GM19193 (cell line): ENCODE results near the gene C11orf98.
A peak's percentile ranks its signal among the peaks of the same experiment; 100 is the strongest.

Experiments used
- POLR2A ChIP-seq: IDR thresholded peaks from 4 replicates; pipeline ENCODE4 v1.6.1; 2011; ENCODE audit not compliant: insufficient read depth, insufficient read length; ENCODE audit errors: extremely low read depth

The C11orf98 gene

DNA sequence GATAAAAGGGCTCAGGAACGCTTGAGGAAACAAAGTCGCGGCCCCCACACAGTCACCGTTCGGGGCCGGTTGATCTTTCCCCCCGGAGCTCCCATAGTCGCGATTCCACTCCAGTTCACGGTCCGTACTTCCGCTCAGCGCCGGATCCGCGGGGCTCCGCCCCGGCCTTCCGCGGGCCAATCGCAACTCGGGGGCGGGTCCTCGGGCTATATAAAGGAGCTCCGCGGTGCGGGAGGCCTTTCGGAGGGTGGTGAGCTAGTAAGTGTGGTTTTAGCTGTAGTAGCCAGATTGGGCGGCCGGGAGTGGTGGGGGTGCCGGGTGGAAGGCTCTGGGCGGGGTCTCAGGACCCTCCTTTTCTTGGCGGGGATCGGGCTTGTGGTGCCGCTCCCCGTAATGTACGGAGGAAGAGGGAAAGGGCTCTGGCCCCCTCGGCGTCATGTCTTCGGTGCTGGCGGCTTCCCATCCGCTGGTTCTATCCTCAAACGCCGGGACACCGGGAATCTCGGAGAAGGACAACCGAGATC lies at the start of gene C11orf98, which contains the start of gene CSKMT:
Gene C11orf98, minus strand, starts transcription at position 136 of the 524 bp plus-strand sequence. Its CDS starts 41 bp downstream, at position 95.
Gene CSKMT, plus strand, starts transcription at position 238 of the 524 bp plus-strand sequence. CDS start 568 bp downstream, outside the sequence.
- peak; percentile 100 for TF ChIP-seq POLR2A

DNA sequence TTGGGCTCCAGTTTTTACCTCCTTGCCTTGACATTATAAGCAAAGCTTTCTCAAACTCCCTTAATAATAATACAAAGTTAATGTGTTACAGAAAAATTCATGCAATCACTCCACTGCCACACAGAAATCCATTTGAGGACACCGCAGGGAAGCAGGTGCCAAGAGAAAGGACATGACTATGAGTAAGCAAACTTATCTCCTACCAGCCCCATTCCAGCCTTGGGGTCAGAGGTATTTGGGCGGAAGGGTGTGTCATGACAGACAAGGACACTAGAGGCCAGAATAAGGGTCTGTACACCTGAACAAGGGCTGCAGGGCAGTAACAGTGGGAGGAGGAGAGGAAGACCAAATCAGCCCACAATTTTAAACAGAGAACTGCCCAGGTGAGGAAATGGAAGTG lies 48.3 kb upstream of the C11orf98 start:
- TF ChIP-seq POLR2A, result no peak

DNA sequence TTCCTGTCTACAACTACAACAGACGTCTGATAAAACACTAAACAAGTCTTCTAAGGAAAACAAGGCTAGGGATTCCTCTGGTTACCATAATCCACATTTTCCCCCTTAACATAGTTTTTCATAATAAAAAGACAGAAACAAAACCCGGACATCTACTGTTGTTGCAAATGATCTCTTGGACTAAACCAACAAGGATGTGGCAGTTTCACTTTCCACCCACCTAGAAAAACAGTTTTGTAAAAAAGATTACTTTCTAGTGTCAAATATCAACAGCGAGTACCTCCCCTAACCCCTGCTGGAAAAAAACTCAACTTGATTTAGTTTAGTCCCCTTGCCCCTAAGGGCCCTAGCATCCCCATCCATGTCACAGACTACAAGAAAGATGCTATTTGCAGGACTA lies 47.9 kb upstream of the C11orf98 start:
- TF ChIP-seq POLR2A, result no peak

DNA sequence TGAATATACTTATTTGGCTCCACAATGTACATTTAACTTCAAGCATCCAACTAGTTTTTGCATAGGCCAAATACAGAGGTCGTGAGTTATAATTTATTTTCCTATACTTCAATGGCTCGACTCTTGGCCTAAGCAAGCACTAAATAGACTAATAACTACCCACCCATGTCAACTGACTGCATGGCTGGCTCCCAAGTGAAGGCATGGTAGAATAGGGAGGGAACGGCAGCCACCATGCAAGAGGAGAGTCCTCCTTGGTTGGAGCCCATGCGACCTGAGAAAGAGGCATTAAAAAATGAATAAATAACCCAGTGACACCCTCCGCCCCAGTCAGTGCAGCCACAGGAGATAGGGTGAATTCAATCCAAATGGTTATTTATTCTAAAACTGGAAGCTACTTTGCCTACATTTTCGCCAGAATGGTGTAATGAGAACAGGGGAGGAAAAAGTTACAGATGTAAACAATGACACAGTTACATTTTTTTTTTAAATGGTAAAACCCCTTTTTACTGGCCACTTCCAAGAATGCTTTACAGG lies 47.3 kb upstream of the C11orf98 start:
- TF ChIP-seq POLR2A, result no peak

DNA sequence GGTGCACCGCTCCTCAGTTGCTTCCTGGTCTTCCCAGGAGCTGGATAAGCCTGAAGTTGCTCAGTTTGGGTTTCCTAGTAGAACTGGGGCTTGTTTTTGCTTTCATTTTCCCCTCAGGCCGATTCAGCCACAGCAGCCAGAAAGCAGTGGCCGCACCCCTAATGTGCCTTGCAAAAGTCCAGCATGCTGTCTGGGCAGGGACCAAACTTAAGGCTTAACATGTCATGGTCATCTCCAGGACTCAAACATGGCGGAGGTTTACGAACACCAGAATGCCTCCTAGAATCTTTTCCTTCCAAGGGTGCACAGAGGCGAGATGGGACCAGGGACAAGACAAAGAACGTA lies 45.0 kb upstream of the C11orf98 start:
- TF ChIP-seq POLR2A, result no peak

DNA sequence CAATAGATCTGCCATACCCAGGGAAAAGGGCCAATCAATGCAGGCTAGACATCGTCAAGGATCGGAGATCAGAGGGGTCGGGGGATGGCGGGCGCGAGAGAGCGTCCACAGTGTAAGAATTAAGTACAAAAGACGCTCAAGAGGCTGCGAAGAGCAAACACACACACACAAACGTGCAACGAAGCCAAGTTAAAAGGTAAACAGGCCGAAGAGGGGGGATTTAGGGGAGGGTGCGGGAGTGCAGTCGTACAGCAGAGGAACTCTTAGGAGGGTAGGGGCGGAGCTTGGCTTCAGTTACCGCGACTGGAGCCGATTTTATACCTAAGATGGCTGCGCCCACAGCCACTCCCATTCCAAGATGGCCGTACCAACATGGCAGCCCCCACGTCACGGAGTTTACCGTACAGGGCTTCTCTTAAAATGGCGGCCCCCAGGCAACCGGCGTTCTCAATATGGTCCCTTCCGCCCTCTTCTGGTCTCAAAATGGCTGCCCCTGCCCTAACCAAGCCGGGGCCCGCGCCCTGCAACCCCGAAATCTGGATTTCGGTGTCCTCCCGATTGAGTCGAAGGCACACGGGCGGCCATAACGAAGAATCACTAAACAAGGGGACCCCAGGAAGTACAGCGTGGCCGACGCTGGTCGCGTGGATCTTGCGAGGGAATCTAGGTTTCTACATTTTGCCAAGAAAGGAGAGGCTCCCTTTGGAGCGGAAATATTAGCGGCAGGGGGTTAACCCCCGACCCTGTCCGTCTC lies 44.4 kb upstream of the C11orf98 start:
- TF ChIP-seq POLR2A, result peak; percentile 80

DNA sequence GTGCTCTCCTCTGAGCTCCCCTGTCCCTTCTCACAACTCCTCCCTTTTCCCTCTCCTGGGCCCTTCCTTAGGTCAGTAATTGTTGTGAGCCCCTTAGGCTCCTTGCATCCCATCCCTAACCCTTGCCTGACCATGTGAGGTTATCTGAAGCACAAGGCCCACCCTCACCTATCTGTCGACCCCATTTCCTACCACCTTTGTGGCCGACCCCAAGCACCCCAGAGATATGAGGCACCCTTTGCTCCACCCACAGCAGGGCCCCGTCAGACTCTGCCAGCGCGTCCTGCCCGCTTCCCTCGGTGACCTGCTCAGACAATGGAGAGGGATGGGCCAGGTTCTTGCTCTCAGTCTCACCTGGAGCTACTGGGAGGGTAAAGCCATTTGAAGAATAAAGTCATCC lies 43.8 kb upstream of the C11orf98 start:
- TF ChIP-seq POLR2A, result no peak

DNA sequence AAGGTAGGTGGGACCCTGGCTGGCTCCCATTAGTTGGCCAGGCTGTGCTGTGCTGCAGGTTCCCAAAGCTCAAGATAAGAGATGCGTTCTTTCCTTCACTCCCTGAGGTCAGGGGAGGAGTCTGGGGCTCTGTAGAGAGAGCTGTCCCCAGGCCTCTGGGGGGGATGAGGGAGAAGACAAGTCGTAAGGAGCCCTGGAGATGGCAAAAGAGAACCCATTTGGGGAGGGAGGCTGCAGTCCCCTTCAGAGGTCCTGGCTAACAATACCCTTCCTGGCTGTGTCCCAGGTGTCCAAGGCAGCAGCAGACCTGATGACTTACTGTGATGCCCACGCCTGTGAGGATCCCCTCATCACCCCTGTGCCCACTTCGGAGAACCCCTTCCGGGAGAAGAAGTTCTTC lies 43.4 kb upstream of the C11orf98 start:
- TF ChIP-seq POLR2A, result no peak

DNA sequence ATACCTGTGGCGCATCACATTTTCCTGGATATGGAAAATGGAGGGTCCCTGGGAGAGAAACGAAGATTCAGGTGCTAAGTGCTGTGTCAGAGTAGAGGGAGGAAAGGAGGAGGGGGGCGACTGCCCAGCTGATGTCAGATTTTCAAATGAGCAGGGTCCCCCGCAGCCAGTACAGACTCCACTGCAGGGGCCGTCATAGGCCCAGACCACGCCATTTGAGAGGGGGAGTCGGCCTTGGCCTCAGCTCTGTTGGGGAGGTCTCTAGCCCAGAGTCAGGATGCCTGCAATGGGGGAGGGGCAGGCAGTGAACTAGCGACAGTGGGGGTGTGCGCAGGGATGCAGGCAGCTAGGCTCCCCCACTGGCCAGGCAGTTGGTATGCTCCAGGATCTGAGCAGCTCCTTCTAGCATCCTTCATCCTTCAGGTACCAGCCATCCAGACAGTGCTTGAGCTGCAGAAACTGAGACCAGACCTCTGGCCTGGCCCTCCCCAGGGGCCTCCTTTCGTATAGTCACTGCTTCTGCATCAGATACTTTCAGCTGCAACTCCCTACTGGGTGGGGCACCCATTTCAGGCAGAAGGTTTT lies 42.4 kb upstream of the C11orf98 start, which contains the start of the genes BSCL2 and GNG3:
Gene BSCL2, minus strand, starts transcription at position 148 of the 585 bp plus-strand sequence. CDS start 229 bp downstream, outside the sequence.
Gene GNG3, plus strand, starts transcription at position 400 of the 585 bp plus-strand sequence. CDS start 620 bp downstream, outside the sequence.
- TF ChIP-seq POLR2A, result no peak

DNA sequence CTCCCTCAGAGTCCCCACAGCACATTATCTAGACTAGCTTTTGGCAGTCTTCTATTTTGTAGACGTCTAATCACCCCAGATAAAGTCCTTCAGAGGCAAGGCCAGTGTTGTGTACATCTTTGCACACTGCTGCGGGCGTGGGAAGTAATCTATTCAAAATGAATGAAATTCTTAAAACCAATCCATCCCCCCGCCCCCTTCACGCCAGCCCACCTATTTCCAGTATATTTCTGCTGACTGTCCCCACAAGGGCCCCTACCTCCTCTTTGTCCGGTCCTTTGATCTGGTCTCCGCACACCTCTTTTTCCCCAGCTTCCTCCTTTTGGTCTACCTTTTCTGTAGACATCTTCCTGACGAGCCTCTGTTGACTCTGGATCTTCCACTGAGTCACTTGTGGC lies 41.8 kb upstream of the C11orf98 start:
- TF ChIP-seq POLR2A, result no peak

DNA sequence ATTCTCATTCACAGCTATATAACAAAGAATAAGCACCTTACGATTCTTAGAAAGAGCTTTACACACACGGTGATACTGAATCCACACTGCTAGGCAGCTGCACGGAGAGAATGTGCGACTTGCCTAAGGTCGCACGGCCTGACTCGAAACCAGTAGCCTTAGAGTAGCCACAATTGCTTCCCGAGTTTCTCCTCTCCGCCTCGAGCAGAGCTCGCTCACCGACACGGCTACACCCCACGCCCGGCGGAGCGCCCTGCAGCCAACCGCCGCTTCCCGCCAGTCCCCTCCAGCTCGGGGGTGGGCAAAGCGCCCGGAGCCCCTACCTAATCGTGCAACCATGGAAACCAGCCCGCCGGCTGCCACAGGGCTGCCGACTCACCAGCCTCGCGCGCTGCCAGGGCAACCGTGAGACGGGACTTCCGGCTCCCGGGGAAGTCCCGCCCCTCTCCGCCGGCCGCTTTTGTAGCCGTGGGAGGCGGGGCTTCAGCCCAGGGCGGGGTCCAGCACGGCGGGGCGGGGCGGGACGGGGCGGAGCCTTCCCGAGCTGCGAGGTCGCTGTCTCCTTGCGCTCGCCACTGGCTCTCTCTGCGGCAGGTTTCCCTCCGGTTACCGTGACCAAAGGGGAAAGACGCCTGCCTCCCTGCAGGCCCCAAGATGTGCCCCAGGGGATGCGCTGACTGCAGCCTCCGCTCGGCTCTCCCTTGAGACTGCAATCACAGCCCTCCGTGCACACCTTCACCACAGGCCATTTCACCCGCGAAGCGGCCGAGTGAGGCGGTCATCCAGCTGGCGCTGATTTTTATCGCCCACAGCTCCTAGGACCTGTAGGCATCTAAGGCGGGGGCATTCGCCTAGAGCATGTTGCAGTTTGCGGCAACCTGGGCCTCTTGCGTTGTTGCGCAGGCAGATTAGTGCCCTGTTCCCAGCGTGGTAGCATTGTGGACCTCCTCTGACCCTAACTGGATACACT lies 41.2 kb upstream of the C11orf98 start:
- peak; percentile 65 for TF ChIP-seq POLR2A

DNA sequence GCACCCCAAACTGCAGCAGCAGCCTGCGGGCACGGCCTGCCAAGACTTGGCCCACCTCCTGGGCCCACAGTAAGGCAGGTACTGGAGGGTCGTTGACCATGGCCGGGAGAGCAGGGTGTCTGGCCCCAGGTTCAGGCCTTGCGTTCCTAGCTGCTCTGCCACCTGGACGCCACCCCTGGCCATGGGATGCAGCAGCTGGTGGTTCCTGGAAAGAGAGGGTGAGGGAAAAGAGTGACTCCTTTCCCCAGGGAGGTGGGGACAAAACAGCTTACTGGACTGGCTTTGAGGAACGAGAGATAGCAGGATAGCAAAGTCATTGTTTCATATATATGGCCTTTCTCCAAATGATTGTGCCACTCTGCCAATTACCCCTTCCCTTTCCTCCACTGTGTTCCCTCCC lies 40.4 kb upstream of the C11orf98 start:
- TF ChIP-seq POLR2A, result no peak

DNA sequence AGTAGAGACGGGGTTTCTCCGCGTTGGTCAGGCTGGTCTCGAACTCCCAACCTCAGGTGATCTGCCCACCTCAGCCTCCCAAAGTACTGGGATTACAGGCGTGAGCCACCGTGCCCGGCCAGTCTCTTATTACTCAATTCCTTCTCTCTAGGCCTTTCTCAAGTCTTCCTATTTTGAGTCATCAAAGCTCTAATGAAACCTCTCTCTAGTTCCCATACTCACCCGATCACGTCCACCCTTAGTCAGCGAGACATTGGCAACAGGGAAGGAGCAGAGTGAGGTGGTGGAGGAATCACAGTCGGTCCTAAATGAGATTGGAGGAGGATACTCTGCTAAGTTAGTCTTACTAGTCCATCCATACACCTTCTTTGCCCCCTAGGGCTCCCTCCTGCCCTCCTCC lies 37.2 kb upstream of the C11orf98 start:
- no peak for TF ChIP-seq POLR2A

DNA sequence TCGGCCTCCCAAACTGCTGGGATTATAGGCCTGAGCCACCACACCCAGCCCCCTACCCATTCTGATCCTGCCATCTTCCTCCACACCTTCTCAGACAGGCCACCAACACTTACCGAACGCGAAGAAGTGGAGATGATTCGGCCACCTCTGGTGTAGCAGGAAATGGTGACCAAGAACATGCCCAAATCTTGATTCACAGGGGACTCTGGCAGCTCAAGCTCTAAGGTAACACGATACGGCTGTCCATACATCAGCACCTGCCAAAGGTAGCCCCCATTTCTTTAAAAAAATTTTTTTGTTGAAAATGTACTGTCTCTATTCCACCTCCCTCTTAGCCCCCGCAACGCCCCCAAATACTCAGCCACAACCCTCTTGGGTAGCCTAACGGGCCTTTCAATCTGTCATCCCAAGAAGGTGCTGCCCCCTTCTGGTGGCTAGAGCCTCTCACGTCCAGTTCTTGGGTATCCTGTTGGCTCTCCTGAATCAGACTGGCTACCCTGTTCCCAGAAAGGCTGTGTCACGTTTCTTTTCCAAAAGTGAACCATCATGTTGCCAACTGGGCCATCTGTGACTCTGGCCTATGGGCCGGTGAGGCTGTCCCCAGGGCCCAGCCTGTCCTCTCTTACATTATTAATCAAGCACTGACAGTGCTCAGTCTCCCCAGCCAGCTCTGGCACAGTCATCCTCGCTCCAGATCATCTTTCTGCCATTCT lies 29.6 kb upstream of the C11orf98 start:
- TF ChIP-seq POLR2A, result no peak
